ENCODE data around the gene GDPD3. TPM values are rescaled to one million over a fixed set of nuclear protein-coding genes. Genes with fewer than 3 reads are reported as not detected.
"Not testable (repeated sequence)": the region's sequence is repeated elsewhere in the genome, so short reads cannot be mapped to it uniquely, and the experiment has no call there.

The GDPD3 gene
- total RNA-seq, 2 experiments from 2014 or later: 4.5 to 5.7 TPM

DNA sequence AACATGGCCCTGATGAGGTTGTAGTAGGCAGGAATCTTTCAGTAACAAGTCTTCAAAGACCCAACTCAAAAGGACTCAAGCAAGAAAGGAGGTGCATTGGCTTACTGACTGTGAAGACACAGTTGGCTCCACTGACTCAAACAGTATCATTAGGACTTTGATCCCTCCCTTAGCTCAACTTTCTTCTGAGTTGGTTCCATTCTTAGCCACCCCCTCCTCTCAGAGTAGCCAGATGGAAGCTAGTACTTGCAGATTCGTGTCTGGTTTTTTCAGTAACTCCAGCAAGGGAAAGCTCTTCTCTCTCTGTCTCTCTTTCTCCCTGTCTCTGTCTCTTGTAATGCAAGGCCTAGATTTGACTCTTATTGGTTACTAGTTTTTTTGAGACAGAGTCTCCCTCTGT lies 14.7 kb upstream of the GDPD3 start:
- no peak for ATAC-seq
- no peaks in the 10 kb centered on the region for H3K9me3 Mint-ChIP-seq
- H3K27me3 Mint-ChIP-seq: no peaks in the 10 kb centered on the region
- peaks cover 8% of the 10 kb centered on the region for H3K4me1 Mint-ChIP-seq (ENCODE audit: low read depth)
- ChIA-PET POLR2A (interaction anchor here (0.6 kb wide), 1 partner anchor 462 kb away, joined by 3 read pairs; no protein-coding TSS in a partner anchor), CTCF (interaction anchor here (4.0 kb wide), 1 partner anchor 16 kb away, joined by 15 read pairs; the partner anchor contains the start of gene GDPD3)
- no peak overlapping the region for H3K4me3 Mint-ChIP-seq
- intact Hi-C loops (cut with micrococcal nuclease): no loop called here
- TF ChIP-seq, protein P1, sequence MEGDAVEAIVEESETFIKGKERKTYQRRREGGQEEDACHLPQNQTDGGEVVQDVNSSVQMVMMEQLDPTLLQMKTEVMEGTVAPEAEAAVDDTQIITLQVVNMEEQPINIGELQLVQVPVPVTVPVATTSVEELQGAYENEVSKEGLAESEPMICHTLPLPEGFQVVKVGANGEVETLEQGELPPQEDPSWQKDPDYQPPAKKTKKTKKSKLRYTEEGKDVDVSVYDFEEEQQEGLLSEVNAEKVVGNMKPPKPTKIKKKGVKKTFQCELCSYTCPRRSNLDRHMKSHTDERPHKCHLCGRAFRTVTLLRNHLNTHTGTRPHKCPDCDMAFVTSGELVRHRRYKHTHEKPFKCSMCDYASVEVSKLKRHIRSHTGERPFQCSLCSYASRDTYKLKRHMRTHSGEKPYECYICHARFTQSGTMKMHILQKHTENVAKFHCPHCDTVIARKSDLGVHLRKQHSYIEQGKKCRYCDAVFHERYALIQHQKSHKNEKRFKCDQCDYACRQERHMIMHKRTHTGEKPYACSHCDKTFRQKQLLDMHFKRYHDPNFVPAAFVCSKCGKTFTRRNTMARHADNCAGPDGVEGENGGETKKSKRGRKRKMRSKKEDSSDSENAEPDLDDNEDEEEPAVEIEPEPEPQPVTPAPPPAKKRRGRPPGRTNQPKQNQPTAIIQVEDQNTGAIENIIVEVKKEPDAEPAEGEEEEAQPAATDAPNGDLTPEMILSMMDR (IDR thresholded peaks at IDR 0.05): no peak
- H3K27ac Mint-ChIP-seq: no peak overlapping the region
- H3K36me3 Mint-ChIP-seq (ENCODE audit: low read depth): peaks cover 4% of the 10 kb centered on the region
- no peak for DNase-seq

DNA sequence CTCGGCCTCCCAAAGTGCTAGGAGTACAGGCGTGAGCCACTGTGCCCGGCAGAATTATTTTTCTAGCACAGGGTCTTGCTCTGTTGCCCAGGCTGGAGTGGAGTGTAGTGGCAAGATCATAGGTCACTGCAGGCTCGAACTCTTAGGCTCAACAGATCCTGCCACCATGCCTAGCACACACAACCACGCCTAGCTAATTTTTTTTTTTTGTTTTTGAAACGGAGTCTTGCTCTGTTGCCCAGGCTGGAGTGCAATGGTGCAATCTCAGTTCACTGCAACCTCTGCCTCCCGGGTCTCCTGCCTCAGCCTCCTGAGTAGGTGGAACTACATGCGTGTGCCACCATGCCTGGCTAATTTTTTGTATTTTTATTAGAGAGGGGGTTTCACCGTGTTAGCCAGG lies 12.4 kb upstream of the GDPD3 start:
- intact Hi-C loops (cut with micrococcal nuclease); DNase-seq; ATAC-seq; H3K4me3 Mint-ChIP-seq; H3K27ac Mint-ChIP-seq; H3K36me3 Mint-ChIP-seq (ENCODE audit: low read depth); H3K27me3 Mint-ChIP-seq; H3K9me3 Mint-ChIP-seq: not testable (repeated sequence)
- ChIA-PET CTCF (interaction anchor here (1.1 to 1.4 kb wide), 2 partner anchors 14 kb away, joined by 3 to 5 read pairs; no protein-coding TSS in a partner anchor), POLR2A (interaction anchor here (1.3 kb wide), 1 partner anchor 11 kb away, joined by 3 read pairs; no protein-coding TSS in a partner anchor)
- peaks cover 13% of the 10 kb centered on the region for H3K4me1 Mint-ChIP-seq (ENCODE audit: low read depth)

DNA sequence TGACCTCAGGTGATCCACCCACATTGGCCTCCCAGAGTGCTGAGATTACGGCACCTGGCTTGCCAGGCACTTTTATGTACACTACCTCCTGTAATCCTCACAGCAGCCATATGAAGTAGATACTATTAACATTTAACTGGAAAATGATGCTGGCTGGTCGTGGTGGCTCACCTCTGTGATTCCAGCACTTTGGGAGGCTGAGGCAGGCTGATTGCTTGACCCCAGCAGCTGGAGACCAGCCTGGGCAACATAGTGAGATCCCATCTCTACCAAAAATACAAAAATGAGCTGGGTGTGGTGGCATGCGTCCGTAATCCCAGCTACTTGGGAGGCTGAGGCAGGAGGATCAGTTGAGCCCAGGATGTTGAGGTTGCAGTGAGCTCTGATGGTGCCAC lies 11.6 kb upstream of the GDPD3 start:
- ChIA-PET CTCF (interaction anchor here (1.1 to 1.4 kb wide), 2 partner anchors 13 to 15 kb away, joined by 3 to 5 read pairs; no protein-coding TSS in a partner anchor), POLR2A (interaction anchor here (1.3 kb wide), 1 partner anchor 12 kb away, joined by 3 read pairs; no protein-coding TSS in a partner anchor)
- intact Hi-C loops (cut with micrococcal nuclease): no loop called here
- Mint-ChIP-seq H3K36me3 (ENCODE audit: low read depth) (no peaks in the 10 kb centered on the region), H3K27me3 (no peaks in the 10 kb centered on the region), H3K4me3 (no peak overlapping the region), H3K9me3 (no peaks in the 10 kb centered on the region), H3K27ac (no peak overlapping the region), H3K4me1 (ENCODE audit: low read depth) (peaks cover 18% of the 10 kb centered on the region)
- TF ChIP-seq, protein P1 (IDR thresholded peaks at IDR 0.05): no peak
- no peak for ATAC-seq
- DNase-seq: no peak

DNA sequence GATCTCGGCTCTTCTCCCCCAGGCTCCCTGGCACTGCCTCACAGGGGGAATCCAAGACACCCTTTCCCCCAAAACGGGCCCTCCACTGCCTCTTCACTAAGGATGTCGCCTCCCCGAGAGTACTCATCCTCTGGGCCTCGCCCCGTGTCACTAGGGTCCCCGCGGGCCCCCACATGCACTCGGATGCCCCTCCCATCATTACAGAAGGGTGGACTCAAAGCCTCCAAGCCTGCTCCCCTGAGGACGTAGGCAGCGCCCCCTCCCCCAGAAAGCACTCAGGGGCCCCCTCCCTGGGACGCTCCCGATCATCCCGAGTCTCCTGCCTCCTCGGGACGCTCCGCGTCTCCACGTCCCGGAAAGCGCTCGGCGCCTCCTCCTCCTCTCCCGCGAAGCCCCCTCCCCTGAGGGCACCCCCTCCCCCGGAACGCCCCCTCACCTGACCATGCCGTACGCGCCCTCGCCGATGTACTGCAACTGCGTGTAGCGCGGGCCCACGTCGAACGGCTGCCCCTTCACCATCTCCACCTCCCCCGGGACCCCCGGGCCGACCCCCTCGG lies 9.3 kb upstream of the GDPD3 start:
- Mint-ChIP-seq H3K27ac (peak overlapping the region; percentile 86), H3K36me3 (ENCODE audit: low read depth) (peaks cover 8% of the 10 kb centered on the region), H3K4me3 (peak overlapping the region; percentile 83), H3K4me1 (ENCODE audit: low read depth) (peaks cover 21% of the 10 kb centered on the region), H3K9me3 (no peaks in the 10 kb centered on the region), H3K27me3 (no peaks in the 10 kb centered on the region)
- TF ChIP-seq, protein P1 (IDR thresholded peaks at IDR 0.05): no peak
- ChIA-PET CTCF (interaction anchor here (1.4 kb wide), 1 partner anchor 10 kb away, joined by 3 read pairs; the partner anchor contains the start of gene GDPD3), POLR2A (interaction anchor here (0.7 to 1.5 kb wide), 4 partner anchors 9 to 64 kb away, joined by 3 to 6 read pairs (median 4); partner anchors contain the start of genes ALDOA and GDPD3)
- peak; percentile 44 for DNase-seq
- intact Hi-C loops (cut with micrococcal nuclease): no loop called here
- ATAC-seq: peak; percentile 34

DNA sequence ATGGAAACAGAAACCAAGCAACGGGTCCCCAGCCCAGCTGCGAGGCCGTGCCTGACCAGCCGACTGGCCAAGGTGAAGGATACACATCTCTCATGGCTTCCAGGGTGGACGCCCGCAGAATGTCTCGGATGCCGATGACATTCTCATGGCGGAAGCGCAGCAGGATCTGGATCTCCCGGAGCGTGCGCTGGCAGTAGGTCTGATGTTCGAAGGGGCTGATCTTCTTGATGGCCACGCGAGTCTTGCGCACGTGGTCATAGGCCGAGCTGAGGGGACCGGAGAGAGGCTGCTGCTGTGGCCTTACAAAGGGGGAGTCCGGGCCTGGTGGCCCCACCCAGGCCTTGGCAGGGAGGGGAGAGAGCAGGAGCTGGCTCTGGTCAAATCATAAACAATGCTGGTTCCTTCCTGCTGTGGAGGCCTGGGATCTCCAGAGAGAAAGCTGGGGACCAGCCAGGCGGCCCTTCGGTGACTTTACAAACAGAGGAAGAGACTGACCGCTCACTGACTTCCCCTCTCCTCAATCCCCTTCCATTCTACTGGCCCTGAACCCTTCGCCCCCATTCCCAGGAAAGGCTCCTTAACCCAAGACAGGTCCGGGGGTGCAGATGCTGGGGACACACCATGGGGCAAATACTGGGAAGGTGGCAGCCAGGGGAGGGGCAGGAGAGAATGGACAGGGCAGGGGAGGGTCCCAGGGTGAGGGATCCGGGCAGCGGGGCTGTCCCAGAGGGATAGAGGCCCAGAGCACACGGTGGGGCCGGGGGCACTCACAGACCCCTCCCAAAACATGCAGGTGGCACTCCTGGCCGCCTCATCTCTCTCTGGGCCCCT lies 8.6 kb upstream of the GDPD3 start:
- H3K4me1 Mint-ChIP-seq (ENCODE audit: low read depth): peaks cover 21% of the 10 kb centered on the region
- ChIA-PET CTCF (interaction anchor here (1.2 to 1.8 kb wide), 2 partner anchors 10 to 30 kb away, joined by 5 to 11 read pairs; partner anchors contain the start of gene TBX6), POLR2A (interaction anchor here (0.7 to 2.3 kb wide), 3 partner anchors 9 to 64 kb away, joined by 3 to 8 read pairs (median 5); partner anchors contain the start of genes CORO1A and GDPD3)
- intact Hi-C loops (cut with micrococcal nuclease): no loop called here
- H3K4me3 Mint-ChIP-seq: peak overlapping the region; percentile 83
- TF ChIP-seq, protein P1 (IDR thresholded peaks at IDR 0.05): no peak
- no peaks in the 10 kb centered on the region for H3K27me3 Mint-ChIP-seq
- no peaks in the 10 kb centered on the region for H3K9me3 Mint-ChIP-seq
- H3K36me3 Mint-ChIP-seq (ENCODE audit: low read depth): peaks cover 8% of the 10 kb centered on the region
- DNase-seq (no peak), ATAC-seq (no peak)
- H3K27ac Mint-ChIP-seq: peak overlapping the region; percentile 86
